PFSK-1 (cell line): ENCODE measurements around the gene DAND5.

Experiments
- FOXP2 ChIP-seq: optimal IDR thresholded peaks from 2 replicates; pipeline ENCODE3; 2011; ENCODE audit warnings: borderline replicate concordance, control low read depth, inconsistent platforms; ENCODE audit not compliant: insufficient read depth; ENCODE audit errors: extremely low read length, extremely low read depth
- POLR2AphosphoS5 ChIP-seq: IDR thresholded peaks from 2 replicates; pipeline ENCODE4 v1.6.1; 2012; ENCODE audit warnings: low read depth, mild to moderate bottlenecking, control low read depth, low read length, moderate library complexity
- REST ChIP-seq, 2 experiments: IDR thresholded peaks; 2 replicates each; pipeline versions ENCODE4 v1.6.1 to v1.8.0; 2011 to 2012; ENCODE audit warnings: low read depth in 2 of 2, low read length in 2 of 2, control low read depth in 1 of 2, inconsistent platforms in 1 of 2, mild to moderate bottlenecking in 1 of 2, moderate library complexity in 1 of 2; ENCODE audit not compliant: insufficient read depth in 1 of 2
- SIN3A ChIP-seq: IDR thresholded peaks from 2 replicates; pipeline ENCODE4 v1.6.1; 2012; ENCODE audit warnings: mild to moderate bottlenecking, low read length, moderate library complexity, borderline replicate concordance; ENCODE audit not compliant: insufficient read depth
- TAF1 ChIP-seq: IDR thresholded peaks from 2 replicates; pipeline ENCODE4 v1.6.1; 2012; ENCODE audit warnings: low read length, control low read depth, borderline replicate concordance; ENCODE audit not compliant: insufficient read depth

GRCh38 chr19:13008926-13009787 lies 39.8 kb downstream of the DAND5 start:
- TF ChIP-seq FOXP2 (no peak), POLR2AphosphoS5 (no peak), REST (IDR thresholded peaks at IDR 0.05; ENCODE audit: insufficient read depth in 1 of 2, low read depth in 2 of 2, low read length in 2 of 2) (no peak), SIN3A (no peak), TAF1 (no peak)
